ENCODE data around the gene SGSM1.

DNA sequence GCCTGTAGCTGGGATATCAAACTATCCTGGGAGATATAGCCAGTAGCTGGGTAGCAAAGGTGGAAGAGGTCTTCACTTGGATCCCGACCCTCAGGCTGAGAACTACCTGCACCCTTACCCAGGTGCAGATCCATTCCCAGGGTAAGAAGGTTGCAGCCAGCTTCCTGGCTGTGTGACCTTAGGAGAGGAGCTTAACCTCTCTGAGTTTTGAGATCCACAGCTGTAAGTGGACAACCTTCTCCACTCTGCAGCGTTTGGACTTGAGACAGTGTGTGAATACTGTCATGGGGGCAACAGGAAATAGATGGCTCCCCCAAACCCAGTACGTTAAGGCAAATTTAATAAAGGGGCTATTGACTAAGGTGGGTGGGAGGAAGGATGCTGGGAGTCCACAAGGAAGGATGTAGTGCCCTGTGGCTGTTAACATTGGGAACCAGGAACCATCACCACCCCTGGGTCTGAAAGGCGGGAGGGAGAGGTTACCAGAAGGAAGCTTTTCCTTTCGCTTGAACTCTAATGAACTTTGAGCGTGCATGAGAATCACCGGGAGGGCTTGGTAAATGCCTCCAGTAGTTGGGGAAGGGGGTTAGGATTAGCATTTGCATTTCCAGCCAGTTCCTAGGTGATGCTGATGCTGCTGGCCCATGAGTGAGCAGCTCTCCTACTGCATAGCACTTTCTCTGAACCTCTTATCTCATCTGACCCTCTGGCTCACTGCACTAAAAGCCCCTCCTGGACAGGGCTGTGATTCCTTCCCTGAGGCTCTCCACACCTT lies 24.4 kb downstream of the SGSM1 start:
- TF ChIP-seq, protein P1, sequence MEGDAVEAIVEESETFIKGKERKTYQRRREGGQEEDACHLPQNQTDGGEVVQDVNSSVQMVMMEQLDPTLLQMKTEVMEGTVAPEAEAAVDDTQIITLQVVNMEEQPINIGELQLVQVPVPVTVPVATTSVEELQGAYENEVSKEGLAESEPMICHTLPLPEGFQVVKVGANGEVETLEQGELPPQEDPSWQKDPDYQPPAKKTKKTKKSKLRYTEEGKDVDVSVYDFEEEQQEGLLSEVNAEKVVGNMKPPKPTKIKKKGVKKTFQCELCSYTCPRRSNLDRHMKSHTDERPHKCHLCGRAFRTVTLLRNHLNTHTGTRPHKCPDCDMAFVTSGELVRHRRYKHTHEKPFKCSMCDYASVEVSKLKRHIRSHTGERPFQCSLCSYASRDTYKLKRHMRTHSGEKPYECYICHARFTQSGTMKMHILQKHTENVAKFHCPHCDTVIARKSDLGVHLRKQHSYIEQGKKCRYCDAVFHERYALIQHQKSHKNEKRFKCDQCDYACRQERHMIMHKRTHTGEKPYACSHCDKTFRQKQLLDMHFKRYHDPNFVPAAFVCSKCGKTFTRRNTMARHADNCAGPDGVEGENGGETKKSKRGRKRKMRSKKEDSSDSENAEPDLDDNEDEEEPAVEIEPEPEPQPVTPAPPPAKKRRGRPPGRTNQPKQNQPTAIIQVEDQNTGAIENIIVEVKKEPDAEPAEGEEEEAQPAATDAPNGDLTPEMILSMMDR (IDR thresholded peaks at IDR 0.05) = no peak
- TF ChIP-seq ZFX (IDR thresholded peaks at IDR 0.05; ENCODE audit: borderline replicate concordance) = no peak
